Parathyroid adenoma (tissue), 2 donors: ENCODE measurements around the gene TNFRSF21.
"Not testable (repeated sequence)": the region's sequence is repeated elsewhere in the genome, so short reads cannot be mapped to it uniquely, and the experiment has no call there.

ENCODE experiments used
- H2AFZ ChIP-seq: fragments of 300-600 bp; sonication (generic); one replicate; pipeline ENCODE4 v1.7.0; 2017; ENCODE audit warnings: antibody characterized with exemption, mild to moderate bottlenecking
- H3K27ac ChIP-seq: fragments of 300-600 bp; sonication (generic); one replicate; pipeline ENCODE4 v1.7.0; 2017
- H3K27me3 ChIP-seq: fragments of 300-600 bp; sonication (generic); one replicate; pipeline ENCODE4 v1.7.0; 2017; ENCODE audit warnings: low read length; ENCODE audit not compliant: control insufficient read depth, insufficient read depth
- H3K36me3 ChIP-seq: fragments of 300-600 bp; sonication (generic); one replicate; pipeline ENCODE4 v1.7.0; 2017; ENCODE audit warnings: low read length; ENCODE audit not compliant: control insufficient read depth, insufficient read depth
- H3K4me1 ChIP-seq: fragments of 300-600 bp; sonication (generic); one replicate; pipeline ENCODE4 v1.7.0; 2017; ENCODE audit warnings: control low read depth
- H3K4me2 ChIP-seq: fragments of 300-600 bp; sonication (generic); one replicate; pipeline ENCODE4 v1.7.0; 2017; ENCODE audit warnings: low read length
- H3K4me3 ChIP-seq: fragments of 300-600 bp; sonication (generic); one replicate; pipeline ENCODE4 v1.7.0; 2017; ENCODE audit warnings: low read depth, low read length
- H3K79me2 ChIP-seq: fragments of 300-600 bp; sonication (generic); one replicate; pipeline ENCODE4 v1.7.0; 2017; ENCODE audit warnings: control low read depth
- H3K9ac ChIP-seq: fragments of 300-600 bp; sonication (generic); one replicate; pipeline ENCODE4 v1.7.0; 2017; ENCODE audit warnings: mild to moderate bottlenecking
- H3K9me3 ChIP-seq: fragments of 300-600 bp; sonication (generic); one replicate; pipeline ENCODE4 v1.7.0; 2017; ENCODE audit warnings: low read length; ENCODE audit not compliant: control insufficient read depth
- CTCF ChIP-seq: fragments of 300-600 bp; sonication (generic); IDR thresholded peaks from one replicate; pipeline ENCODE4 v1.7.0; 2017; ENCODE audit warnings: antibody characterized with exemption, mild to moderate bottlenecking
- donor health status: primary hyperparathyroidism.

Gene TNFRSF21

GRCh38 chr6:47337519-47337918 is 27.8 kb upstream of the TNFRSF21 start:
- no peak overlapping the region for H3K4me2 ChIP-seq
- no peak overlapping the region for H3K4me3 ChIP-seq
- no peak overlapping the region for H3K9ac ChIP-seq
- no peaks in the 10 kb centered on the region for H3K9me3 ChIP-seq
- no peak overlapping the region for H2AFZ ChIP-seq
- no peak overlapping the region for H3K27ac ChIP-seq
- TF ChIP-seq CTCF: no peak
- H3K36me3 ChIP-seq: no peaks in the 10 kb centered on the region
- peaks cover 1% of the 10 kb centered on the region for H3K4me1 ChIP-seq
- no peaks in the 10 kb centered on the region for H3K79me2 ChIP-seq
- no peaks in the 10 kb centered on the region for H3K27me3 ChIP-seq

- no peaks in the 10 kb centered on the region for H3K79me2 ChIP-seq
- no peaks in the 10 kb centered on the region for H3K4me1 ChIP-seq
- H3K9me3 ChIP-seq: no peaks in the 10 kb centered on the region
- H3K4me3 ChIP-seq: no peak overlapping the region
- H3K9ac ChIP-seq: no peak overlapping the region
- no peaks in the 10 kb centered on the region for H3K36me3 ChIP-seq
- TF ChIP-seq CTCF: no peak
- H3K27ac ChIP-seq: no peak overlapping the region
- H2AFZ ChIP-seq: peak overlapping the region; percentile 20
- no peaks in the 10 kb centered on the region for H3K27me3 ChIP-seq
- no peak overlapping the region for H3K4me2 ChIP-seq
Observed at GRCh38 chr6:47336334-47336733, 26.6 kb upstream of the TNFRSF21 start.

- TF ChIP-seq CTCF: no peak
- Histone ChIP-seq H3K27me3 (no peaks in the 10 kb centered on the region), H3K4me3 (no peak overlapping the region)
Observed at GRCh38 chr6:47335466-47335865, 25.8 kb upstream of the TNFRSF21 start.

GRCh38 chr6:47334334-47334733 is 24.6 kb upstream of the TNFRSF21 start:
- Histone ChIP-seq H3K27ac (no peak overlapping the region), H3K4me1 (no peaks in the 10 kb centered on the region), H3K4me2 (no peak overlapping the region), H3K36me3 (no peaks in the 10 kb centered on the region), H3K9me3 (no peaks in the 10 kb centered on the region), H3K27me3 (no peaks in the 10 kb centered on the region), H3K9ac (no peak overlapping the region), H3K79me2 (no peaks in the 10 kb centered on the region), H3K4me3 (no peak overlapping the region), H2AFZ (no peak overlapping the region)
- TF ChIP-seq CTCF: no peak

More at GRCh38 chr6:47335466-47335865, 25.8 kb upstream of the TNFRSF21 start:
- Histone ChIP-seq H3K9ac (no peak overlapping the region), H3K36me3 (no peaks in the 10 kb centered on the region), H3K4me1 (no peaks in the 10 kb centered on the region), H3K79me2 (no peaks in the 10 kb centered on the region), H3K4me2 (no peak overlapping the region), H2AFZ (no peak overlapping the region), H3K9me3 (no peaks in the 10 kb centered on the region), H3K27ac (no peak overlapping the region)

- not testable (repeated sequence) for H3K27me3 ChIP-seq, H3K9me3 ChIP-seq, H3K36me3 ChIP-seq, H3K4me1 ChIP-seq, H3K79me2 ChIP-seq, H3K9ac ChIP-seq, H3K4me2 ChIP-seq, H2AFZ ChIP-seq, H3K27ac ChIP-seq, H3K4me3 ChIP-seq
Observed at GRCh38 chr6:47328606-47329005, 18.9 kb upstream of the TNFRSF21 start.

GRCh38 chr6:47328139-47328538 is 18.4 kb upstream of the TNFRSF21 start:
- not testable (repeated sequence) for H2AFZ ChIP-seq, H3K4me2 ChIP-seq, H3K27ac ChIP-seq, H3K79me2 ChIP-seq, H3K27me3 ChIP-seq, H3K36me3 ChIP-seq, H3K9me3 ChIP-seq, H3K4me1 ChIP-seq, H3K9ac ChIP-seq, H3K4me3 ChIP-seq
